ENCODE data around the gene RMI1.

RMI1 gene

GRCh38 chr9:83969602-83970001 is 11.0 kb upstream of the RMI1 start:
- DNase-seq (ENCODE audit: low spot score) = no peak

DNA sequence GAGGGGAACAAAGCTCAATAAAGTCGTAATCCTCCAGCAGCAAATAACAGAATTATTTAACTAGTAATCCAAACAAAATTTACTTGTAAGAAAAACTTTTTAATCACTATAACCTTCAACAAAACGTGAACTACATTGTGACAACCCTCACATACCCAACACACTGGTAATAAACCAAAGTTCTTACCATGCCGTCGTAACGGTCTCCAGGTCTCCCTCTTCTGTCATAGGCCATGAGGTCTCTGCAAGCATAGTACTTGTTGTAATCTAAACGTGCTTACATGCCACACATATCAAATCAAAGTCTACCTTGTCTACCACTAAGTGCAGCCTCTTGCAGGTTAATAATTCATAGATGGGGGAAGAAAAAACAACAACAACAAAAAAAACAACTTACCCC is 9.1 kb upstream of the RMI1 start:
- DNase-seq (ENCODE audit: low spot score) = no peak

DNA sequence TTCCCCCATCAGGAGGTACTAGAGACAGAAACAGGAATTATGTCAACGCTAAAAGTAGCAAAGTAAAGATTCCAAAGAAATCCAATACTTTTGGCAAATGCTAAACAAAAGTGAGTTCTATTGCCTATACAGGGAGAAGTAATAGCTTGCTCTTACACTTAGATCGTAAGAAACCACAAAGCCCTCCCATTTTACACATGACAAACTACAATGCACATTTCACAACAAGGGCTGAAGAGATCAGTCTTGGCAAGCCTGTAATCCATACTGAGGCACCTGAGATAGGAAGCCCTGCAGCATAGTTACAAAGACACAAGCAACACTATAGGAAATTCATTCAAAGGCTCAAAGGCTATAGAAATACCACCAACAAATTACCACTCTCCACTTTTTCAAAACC is 8.3 kb upstream of the RMI1 start:
- DNase-seq (ENCODE audit: low spot score) = no peak

- no peak for DNase-seq (ENCODE audit: low spot score)
Measured at GRCh38 chr9:83975300-83975699, 5.3 kb upstream of the RMI1 start.

GRCh38 chr9:83976372-83976771 is 4.2 kb upstream of the RMI1 start:
- no peak for DNase-seq (ENCODE audit: low spot score)

DNA sequence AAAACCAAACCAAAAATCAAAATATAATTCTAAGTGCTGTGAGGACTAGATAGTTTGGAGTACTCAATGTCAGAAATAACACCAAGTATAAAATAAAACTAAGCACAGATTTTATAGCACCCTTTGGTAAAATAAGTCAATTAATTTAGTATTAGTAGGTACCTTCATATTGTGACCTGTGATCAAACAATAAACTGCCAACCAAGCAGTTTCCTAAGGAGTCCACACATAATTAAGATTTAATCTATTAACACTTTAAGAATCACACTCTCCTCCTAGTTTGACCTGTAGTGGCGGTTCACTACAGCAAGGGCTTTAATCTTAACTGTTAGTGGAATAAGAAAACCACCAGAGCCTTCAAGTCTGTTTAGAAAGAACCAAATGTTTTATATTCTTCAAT is 3.4 kb upstream of the RMI1 start:
- DNase-seq (ENCODE audit: low spot score) = no peak

- DNase-seq (ENCODE audit: low spot score) = peak; percentile 84
Measured at GRCh38 chr9:83978992-83979811, 1.4 kb upstream of the RMI1 start.

GRCh38 chr9:83979812-83980394 is 702 bp upstream of the RMI1 start, which contains the start of gene HNRNPK:
HNRNPK (minus strand) TSS chr9:83980215; CDS start chr9:83978252, 1,963 bp downstream.
- DNase-seq (ENCODE audit: low spot score) = peak; percentile 99

GRCh38 chr9:83981126-83981871 is 694 bp downstream of the RMI1 start:
- DNase-seq (ENCODE audit: low spot score) = peak; percentile 28

GRCh38 chr9:83986195-83986594 is 5.6 kb downstream of the RMI1 start:
- DNase-seq (ENCODE audit: low spot score) = no peak

DNA sequence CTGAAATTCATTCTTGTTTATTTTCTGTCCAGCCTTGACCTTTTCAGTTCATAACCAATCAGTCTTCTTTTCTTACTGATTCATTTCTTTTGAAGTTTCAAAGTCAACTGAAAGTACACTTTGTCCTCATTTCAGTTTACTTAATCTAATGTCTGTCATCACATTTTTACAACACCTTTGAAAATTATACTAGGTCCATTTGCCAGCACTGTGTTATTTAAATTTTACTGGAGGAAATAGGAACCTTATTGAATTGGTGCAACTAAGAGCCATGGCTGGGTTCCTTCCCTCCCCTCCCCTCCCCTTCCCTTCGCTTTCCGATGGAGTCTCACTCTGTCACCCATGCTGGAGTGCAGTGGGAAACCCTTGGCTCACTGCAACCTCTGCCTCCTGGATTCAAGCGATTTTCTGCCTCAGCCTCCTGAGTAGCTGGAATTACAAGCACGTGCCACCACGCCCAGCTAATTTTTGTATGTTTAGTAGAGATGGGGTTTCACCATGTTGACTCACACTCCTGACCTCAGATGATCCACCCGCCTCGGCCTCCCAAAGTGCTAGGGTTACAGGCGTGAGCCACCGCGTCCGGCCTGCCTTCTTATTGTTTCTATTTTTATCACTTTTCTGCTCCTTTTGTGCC is 6.3 kb downstream of the RMI1 start:
- no peak for DNase-seq (ENCODE audit: low spot score)

GRCh38 chr9:83987402-83987791 is 6.8 kb downstream of the RMI1 start:
- no peak for DNase-seq (ENCODE audit: low spot score)

DNA sequence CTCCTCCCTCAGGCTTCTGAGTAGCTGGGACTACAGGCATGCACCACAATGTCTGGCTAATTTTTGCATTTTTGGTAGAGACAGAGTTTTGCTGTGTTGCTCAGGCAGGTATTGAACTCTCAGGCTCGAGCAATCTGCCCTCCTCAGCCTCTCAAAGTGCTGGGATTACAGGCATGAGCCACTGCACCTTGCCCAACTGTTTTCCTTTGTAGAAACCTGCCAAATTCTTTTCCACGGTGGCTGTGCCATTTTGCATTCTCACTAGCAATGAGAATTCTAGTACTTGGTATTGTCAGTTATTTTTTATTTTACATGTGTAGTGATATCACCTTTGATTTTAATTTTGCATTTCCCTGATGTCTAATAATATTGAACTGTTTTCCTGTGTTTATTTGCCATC is 7.8 kb downstream of the RMI1 start:
- DNase-seq (ENCODE audit: low spot score) = no peak

- DNase-seq (ENCODE audit: low spot score) = no peak
Measured at GRCh38 chr9:83991355-83991754, 10.8 kb downstream of the RMI1 start.

DNA sequence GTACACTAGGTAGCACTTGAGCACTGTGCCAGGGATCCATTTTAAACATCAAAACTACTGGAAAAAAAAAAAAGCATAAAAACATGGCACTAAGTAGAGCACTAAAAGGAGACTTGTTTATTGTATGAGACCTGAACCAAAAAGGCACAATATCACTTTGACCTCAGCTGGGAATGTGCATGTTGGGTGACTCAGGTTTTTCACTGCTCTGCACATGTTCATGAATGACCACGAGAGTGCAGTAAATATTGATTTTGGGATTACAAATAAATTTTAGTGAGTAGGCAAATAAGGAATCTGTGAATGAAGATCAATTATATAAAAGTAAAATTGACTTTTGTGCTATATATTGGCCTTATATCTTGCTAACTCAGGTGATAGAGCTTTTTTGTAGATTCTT is 11.8 kb downstream of the RMI1 start:
- DNase-seq (ENCODE audit: low spot score) = no peak

- no peak for DNase-seq (ENCODE audit: low spot score)
Measured at GRCh38 chr9:83992901-83993300, 12.3 kb downstream of the RMI1 start.

DNA sequence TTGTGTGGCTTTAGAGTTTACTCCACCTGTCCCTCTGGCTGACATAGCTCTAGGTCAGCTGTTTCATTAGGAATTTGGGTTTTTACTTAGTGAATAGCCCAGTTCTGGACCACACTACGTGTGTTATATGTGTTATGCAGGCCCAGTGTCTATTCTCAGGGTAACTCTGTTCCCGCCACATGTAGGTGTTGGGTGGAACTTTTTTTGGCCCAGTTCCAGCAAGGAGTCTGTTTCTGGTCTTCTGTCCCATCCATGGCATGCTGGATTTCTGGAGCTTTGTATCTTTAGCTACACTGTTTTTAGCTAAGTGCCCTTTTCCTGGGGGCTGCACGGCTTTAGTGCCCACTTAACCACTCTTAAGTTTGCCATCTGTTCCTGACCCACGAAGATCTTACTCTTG is 15.5 kb downstream of the RMI1 start:
- no peak for DNase-seq (ENCODE audit: low spot score)

DNA sequence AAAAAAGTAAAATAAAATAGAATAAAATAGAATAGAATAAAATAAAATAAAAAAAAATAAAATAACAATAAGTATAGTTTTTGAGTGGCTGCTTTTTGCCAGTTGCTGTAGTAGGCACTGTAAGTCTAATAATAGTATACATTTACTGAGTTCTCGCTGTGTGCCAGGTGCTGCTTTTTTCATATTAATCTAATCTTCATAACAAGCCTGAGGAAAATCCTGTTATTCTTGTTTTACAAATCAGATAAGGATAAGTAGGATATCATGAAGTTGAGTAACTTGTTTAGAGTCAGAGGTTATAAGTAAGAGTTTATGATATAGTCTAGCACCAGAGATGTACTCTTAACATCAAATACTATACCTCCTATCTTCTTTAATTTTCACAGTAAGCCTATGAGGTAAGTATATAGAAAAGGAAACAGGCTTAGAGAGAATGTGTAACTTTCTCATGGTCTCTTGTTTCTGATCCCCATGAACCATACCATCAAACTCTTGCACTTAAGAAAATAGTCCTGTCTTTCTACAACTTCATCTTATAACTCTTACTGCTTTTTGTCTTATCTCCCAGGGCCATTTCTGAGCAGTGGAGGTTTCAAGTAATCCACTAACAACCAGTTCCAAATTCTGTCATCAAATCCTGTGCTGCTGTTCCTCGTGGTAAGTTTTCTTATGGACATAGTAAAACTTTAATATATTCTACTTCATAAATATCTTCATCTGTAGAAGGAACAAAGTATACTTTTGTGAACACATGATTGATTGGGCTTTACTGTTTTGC is 18.7 kb downstream of the RMI1 start:
- DNase-seq (ENCODE audit: low spot score) = no peak

DNA sequence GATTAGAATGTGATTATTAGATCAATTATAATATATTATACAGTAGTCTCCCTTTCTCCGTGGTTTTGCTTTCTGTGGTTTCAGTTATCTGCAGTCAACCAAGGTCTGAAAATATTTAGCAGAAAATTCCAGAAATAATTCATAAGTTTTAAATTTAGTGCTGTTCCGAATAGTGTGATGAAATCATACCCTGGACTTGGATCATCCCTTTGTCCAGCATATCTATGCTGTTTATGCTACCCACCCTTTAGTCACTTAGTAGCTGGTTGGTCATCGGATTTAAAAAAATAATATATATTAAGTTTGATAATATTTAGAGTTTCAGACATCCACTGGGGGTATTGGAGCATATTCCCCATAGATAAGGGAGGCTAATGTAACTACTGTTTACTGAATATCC is 19.6 kb downstream of the RMI1 start:
- DNase-seq (ENCODE audit: low spot score) = no peak

GRCh38 chr9:84001621-84002020 is 21.0 kb downstream of the RMI1 start:
- DNase-seq (ENCODE audit: low spot score) = no peak

DNA sequence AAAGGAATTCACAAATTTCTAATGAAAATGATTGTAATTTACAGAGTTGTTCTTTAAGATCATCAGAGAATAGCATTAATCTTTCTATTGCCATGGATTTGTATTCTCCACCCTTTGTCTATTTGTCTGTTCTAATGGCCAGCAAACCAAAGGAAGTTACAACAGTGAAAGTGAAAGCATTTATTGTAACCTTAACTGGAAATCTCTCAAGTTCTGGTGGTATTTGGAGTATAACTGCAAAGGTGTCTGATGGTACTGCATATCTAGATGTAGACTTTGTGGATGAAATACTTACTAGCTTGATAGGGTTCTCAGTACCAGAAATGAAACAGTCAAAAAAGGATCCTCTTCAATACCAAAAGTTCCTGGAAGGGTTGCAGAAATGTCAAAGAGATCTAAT is 21.7 kb downstream of the RMI1 start:
- no peak for DNase-seq (ENCODE audit: low spot score)

- DNase-seq (ENCODE audit: low spot score) = no peak
Measured at GRCh38 chr9:84003246-84003645, 22.6 kb downstream of the RMI1 start.
